Fibroblast of mammary gland (primary cell): Measurements from ENCODE around the gene VIT.

ENCODE experiments used
- DNase-seq: peaks from one replicate; pipeline ENCODE4 v3.0.0-alpha.2; 2010; ENCODE audit warnings: low read depth
- H3K4me3 ChIP-seq: 2 replicates; pipeline ENCODE4 v1.5.1; 2011; ENCODE audit warnings: low read depth, mild to moderate bottlenecking, low read length, moderate library complexity; ENCODE audit not compliant: control insufficient read depth
- TF ChIP-seq, protein P1 (sequence below): conservative IDR thresholded peaks from 2 replicates; pipeline ENCODE4 v1.5.1; 2011; ENCODE audit warnings: low read depth, low read length, inconsistent platforms; ENCODE audit not compliant: control insufficient read depth, insufficient read depth

The VIT gene

DNA sequence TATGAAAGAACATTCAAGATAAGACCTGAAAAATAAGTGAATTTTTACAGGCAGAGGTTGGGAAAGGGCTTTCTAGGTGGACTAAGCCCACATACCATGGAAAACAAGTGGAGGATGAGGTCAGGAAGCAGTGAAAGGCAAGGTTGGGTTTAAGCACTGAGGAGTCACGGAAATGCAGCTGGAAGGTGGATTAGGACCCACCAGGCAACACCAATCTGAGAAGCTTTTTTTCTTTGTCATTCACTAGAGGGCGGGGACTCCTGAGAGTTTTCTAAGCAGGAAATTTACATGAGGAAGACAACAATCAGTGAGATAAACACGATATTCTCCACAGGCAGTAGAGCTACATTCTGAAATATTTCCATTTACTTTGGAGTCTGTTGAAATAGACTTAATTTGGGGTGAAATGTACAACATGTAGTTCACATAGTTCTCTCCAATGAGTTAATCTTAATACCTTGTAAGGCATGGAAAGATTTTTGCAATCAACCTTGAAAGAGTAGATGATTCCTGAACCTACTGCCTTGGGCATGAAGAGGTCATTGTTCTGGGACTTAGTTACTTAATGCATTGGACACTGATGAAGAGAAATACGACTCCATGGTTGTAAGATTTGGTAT lies 40.7 kb downstream of the VIT start:
- no peak for DNase-seq
- TF ChIP-seq, protein P1, sequence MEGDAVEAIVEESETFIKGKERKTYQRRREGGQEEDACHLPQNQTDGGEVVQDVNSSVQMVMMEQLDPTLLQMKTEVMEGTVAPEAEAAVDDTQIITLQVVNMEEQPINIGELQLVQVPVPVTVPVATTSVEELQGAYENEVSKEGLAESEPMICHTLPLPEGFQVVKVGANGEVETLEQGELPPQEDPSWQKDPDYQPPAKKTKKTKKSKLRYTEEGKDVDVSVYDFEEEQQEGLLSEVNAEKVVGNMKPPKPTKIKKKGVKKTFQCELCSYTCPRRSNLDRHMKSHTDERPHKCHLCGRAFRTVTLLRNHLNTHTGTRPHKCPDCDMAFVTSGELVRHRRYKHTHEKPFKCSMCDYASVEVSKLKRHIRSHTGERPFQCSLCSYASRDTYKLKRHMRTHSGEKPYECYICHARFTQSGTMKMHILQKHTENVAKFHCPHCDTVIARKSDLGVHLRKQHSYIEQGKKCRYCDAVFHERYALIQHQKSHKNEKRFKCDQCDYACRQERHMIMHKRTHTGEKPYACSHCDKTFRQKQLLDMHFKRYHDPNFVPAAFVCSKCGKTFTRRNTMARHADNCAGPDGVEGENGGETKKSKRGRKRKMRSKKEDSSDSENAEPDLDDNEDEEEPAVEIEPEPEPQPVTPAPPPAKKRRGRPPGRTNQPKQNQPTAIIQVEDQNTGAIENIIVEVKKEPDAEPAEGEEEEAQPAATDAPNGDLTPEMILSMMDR: no peak

DNA sequence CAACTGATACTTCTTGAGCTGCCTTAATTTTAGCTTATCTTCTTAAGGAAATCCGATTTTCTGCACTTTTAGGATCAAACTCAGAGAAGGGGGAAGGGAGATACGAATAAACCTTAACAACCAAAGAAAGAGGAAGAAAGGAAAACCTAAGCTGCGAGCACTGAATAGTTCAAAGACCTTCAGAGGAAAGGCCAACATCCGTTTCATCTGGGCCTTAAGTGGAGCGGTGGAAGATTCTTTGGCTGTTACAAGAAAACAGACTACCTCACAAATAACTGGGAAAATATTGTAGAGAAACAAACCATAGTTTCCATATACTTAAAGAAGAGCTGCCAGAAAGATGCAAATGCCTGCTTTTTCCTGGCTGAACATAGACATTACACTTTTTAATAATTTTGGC lies 43.6 kb downstream of the VIT start:
- TF ChIP-seq, protein P1: no peak
- no peak for DNase-seq
- no peak overlapping the region for H3K4me3 ChIP-seq

More for the DNA sequence above, 40.7 kb downstream of the VIT start:
- H3K4me3 ChIP-seq: no peak overlapping the region

DNA sequence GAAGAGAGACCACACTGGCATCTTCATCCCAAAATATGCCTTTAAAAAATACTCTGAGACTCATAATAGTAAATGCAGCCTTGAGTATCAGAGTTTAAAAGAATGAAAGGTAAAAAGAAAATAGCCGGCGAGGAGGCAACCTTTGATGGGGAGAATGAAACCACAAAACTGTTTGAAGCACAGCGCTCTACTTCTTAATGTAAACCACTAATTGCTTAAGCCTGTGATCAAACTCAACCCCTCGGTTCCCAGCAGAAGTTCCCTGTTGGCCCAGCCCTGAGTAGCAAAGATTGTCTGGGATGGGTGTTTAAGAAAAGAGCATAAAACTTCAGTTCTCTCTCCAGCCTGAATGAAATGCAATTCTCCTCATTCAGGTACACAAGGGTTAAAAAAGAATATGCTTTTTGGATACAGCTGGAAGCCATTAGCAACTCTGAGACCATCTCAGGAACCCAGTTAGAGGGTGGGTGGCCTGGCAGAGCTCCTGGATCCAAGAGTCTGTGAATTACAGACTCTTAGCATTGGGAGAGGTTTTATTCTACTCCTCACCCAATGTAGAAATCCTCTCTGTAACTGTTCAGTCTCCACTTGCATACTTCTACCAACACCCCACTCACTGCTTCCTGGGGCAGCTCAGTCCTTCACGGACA lies 44.8 kb downstream of the VIT start:
- TF ChIP-seq, protein P1: no peak
- no peak for DNase-seq
- no peak overlapping the region for H3K4me3 ChIP-seq

DNA sequence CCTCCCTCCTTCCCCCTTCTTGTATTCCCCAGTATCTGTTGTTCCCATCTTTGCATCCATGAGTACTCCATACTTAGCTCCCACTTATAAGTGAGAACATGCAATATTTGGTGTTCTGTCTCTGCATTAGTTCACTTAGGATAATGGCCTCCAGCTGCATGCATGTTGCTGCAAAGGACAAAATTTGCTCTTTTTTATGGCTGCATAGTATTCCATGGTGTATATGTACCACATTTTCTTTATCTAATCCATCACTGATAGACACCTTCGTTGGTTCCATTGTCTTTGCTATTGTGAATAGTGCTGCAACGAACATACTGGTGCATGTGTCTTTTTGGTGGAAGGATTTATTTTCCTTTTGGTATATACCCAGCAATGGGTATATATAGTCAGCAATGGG lies 47.4 kb downstream of the VIT start:
- H3K4me3 ChIP-seq: no peak overlapping the region
- no peak for DNase-seq
- TF ChIP-seq, protein P1: no peak

DNA sequence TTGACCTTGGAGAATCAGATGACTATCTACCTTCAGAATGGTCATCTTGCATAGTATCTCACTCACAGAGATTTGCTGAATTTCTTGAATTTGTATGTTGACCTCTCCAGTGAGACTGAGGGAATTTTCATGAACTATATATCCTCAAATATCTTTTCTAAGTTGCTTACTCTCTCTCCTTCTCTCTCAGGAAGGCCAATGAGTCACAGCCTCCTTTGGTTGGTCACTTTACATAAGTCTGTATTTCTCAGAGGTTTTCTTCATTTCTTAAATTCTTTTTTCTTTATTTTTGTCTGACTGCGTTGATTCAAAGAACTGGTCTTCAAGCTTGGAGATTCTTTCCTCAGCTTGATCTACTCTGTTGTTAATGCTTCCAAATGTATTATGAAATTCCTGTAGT lies 51.7 kb downstream of the VIT start:
- H3K4me3 ChIP-seq: no peak overlapping the region
- TF ChIP-seq, protein P1: no peak
- DNase-seq: peak; percentile 10

DNA sequence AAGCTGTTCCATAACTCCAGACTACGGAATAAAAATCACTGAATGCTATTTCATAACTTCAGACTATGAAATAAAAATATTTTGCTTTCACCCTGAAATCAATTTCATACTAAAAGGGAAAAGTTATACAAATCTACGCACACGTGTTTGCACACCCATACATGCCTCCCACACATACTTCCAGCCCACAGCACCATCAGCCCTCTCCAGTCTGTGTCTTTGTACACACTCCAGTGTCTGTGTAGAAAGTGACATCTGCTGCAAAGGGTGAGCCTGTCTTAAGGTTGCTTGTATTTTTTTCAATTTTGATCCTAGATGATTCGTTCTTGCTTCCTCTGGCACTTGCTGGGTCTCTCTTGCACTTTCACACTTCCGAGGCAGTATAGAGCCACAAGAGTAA lies 53.6 kb downstream of the VIT start:
- H3K4me3 ChIP-seq: no peak overlapping the region
- no peak for DNase-seq
- TF ChIP-seq, protein P1: no peak
